ENCODE results near the gene AGBL1. TPM values are rescaled to one million over a fixed set of nuclear protein-coding genes. Genes with fewer than 3 reads are reported as not detected.

Gene AGBL1
- polyA plus RNA-seq, 1 experiment = not detected

DNA sequence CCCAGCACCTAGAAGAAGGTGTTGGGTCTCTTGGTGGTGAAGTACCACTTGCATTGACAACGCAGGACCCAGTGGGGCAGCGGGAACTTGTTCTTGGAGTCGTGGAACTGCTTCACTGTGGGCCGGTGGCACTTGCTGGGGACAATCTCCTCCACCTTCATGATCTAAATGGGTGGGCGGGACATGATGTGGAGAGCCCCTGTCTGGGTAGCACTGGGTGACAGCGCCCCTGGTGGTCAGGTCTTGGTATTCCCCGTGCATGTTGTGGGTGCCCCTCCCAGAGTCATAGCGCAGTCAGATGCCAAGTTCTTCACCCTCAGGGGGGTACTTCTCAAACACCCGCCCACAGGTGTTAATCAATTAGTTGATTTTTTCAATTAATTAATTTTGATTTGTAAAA, 60.2 kb downstream of the AGBL1 start:
- no peaks in the 10 kb centered on the region for H3K36me3 ChIP-seq (ENCODE audit: control insufficient read depth, insufficient read depth, low read length)
- ChIA-PET POLR2A (no interaction called here), CTCF (no interaction called here)
- no peak for DNase-seq (ENCODE audit: low read depth)
- TF ChIP-seq, protein P1, sequence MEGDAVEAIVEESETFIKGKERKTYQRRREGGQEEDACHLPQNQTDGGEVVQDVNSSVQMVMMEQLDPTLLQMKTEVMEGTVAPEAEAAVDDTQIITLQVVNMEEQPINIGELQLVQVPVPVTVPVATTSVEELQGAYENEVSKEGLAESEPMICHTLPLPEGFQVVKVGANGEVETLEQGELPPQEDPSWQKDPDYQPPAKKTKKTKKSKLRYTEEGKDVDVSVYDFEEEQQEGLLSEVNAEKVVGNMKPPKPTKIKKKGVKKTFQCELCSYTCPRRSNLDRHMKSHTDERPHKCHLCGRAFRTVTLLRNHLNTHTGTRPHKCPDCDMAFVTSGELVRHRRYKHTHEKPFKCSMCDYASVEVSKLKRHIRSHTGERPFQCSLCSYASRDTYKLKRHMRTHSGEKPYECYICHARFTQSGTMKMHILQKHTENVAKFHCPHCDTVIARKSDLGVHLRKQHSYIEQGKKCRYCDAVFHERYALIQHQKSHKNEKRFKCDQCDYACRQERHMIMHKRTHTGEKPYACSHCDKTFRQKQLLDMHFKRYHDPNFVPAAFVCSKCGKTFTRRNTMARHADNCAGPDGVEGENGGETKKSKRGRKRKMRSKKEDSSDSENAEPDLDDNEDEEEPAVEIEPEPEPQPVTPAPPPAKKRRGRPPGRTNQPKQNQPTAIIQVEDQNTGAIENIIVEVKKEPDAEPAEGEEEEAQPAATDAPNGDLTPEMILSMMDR (IDR thresholded peaks at IDR 0.05; ENCODE audit: insufficient read depth, low read depth, low read length) = no peak
- no peak overlapping the region for H3K4me3 ChIP-seq (ENCODE audit: low read depth, low read length)
- H3K27me3 ChIP-seq (ENCODE audit: control insufficient read depth, insufficient read depth, low read length) = no peaks in the 10 kb centered on the region

DNA sequence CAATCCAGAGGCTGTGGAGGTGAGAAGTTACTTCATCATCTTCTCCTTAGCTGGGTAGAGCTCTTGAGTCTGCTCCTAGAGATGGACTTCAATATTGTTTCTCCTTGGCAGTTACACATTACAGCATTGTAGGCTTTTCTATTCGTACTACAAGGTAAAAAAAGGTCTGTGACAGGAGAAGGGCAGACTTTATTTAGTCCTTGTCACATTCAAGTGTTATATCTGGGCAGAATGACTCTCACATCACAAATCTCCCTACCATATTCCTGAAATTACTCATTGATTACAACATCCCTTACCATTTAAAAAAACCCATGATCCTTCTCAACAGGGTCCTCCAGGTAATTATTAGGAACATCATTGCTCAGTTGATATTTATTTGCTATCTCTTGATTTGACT, 75.0 kb downstream of the AGBL1 start:
- Histone ChIP-seq H3K36me3 (ENCODE audit: control insufficient read depth, insufficient read depth, low read length) (no peaks in the 10 kb centered on the region), H3K27me3 (ENCODE audit: control insufficient read depth, insufficient read depth, low read length) (no peaks in the 10 kb centered on the region), H3K4me3 (ENCODE audit: low read depth, low read length) (no peak overlapping the region)
- ChIA-PET POLR2A (no interaction called here), CTCF (no interaction called here)
- TF ChIP-seq, protein P1 (IDR thresholded peaks at IDR 0.05; ENCODE audit: insufficient read depth, low read depth, low read length) = no peak
- DNase-seq (ENCODE audit: low read depth) = no peak

DNA sequence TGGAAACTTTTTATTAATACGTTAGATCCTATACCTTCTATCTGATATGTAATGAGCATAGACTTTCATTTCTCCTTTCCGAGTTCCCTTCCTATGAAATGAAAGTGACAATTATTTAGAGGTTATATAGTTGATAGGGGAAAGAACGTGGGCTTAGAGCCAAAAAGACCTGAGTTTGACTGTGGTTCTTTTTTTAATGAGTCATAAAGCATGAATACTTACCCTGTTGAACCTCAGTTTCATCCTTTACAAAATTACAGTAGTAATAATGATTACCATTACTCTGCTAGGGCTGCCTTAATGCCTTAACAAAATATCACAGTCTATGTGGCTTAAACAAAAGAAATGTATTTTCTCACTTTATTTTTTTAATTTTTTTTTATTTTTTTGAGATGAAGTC, 75.9 kb downstream of the AGBL1 start:
- TF ChIP-seq, protein P1 (IDR thresholded peaks at IDR 0.05; ENCODE audit: insufficient read depth, low read depth, low read length) = no peak
- Histone ChIP-seq H3K27me3 (ENCODE audit: control insufficient read depth, insufficient read depth, low read length) (no peaks in the 10 kb centered on the region), H3K4me3 (ENCODE audit: low read depth, low read length) (no peak overlapping the region), H3K36me3 (ENCODE audit: control insufficient read depth, insufficient read depth, low read length) (no peaks in the 10 kb centered on the region)
- CTCF ChIA-PET = no interaction called here
- no peak for DNase-seq (ENCODE audit: low read depth)
- POLR2A ChIA-PET = no interaction called here

DNA sequence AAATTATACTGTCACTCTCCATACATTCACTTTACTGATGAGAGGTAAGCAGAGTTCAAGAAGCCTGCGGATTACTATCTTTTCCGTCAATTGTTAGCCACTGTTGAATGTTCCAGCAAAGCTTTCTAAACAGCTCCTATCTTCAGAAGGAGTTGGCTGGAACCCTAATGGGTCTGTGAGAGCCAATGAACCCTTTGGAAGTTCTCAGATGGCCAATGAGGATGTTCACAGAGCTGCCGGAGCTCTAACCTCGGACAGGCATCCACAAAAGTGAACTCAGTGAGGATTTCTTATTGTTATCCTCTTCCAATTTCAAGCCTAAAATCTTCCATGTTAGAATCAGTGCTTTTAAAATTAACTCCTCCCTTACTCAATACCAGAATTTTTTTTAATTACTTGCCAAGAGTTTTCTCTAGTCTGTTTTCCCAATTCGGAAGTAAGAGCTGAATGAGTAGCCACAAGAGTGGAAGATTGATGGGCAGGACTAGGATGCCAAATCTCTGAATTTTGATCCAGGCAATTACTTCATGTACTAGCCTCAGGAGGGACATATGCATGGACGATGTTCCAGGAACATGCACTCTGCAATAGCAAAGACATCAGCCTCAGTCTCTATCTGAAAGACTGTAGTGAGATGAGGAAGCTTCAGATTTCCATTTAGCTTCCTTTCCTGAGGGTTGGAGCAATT, 78.1 kb downstream of the AGBL1 start:
- H3K4me3 ChIP-seq (ENCODE audit: low read depth, low read length) = no peak overlapping the region
- POLR2A ChIA-PET = no interaction called here
- CTCF ChIA-PET = no interaction called here
- H3K36me3 ChIP-seq (ENCODE audit: control insufficient read depth, insufficient read depth, low read length) = no peaks in the 10 kb centered on the region
- no peak for DNase-seq (ENCODE audit: low read depth)
- TF ChIP-seq, protein P1 (IDR thresholded peaks at IDR 0.05; ENCODE audit: insufficient read depth, low read depth, low read length) = no peak
- no peaks in the 10 kb centered on the region for H3K27me3 ChIP-seq (ENCODE audit: control insufficient read depth, insufficient read depth, low read length)

DNA sequence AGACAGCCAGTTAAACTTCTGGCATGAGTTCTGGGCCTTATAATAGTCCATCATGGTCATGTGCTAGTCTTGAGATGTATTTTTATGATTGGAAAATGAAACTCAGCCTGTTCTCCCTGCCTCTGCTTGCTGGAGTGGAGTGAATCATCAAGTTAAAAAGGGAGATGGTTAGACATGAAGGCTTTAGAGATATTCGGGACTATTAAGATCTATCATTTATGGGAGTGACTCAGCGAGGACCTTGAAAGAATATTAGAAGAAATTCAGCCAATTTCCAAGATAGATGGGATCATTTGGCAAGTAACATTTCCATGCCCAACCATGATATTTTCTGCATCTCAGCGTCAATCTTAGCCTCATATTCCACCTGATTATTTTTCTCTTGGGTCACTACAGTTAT, 79.8 kb downstream of the AGBL1 start:
- TF ChIP-seq, protein P1 (IDR thresholded peaks at IDR 0.05; ENCODE audit: insufficient read depth, low read depth, low read length) = no peak
- no peak for DNase-seq (ENCODE audit: low read depth)
- ChIA-PET POLR2A (no interaction called here), CTCF (no interaction called here)
- H3K27me3 ChIP-seq (ENCODE audit: control insufficient read depth, insufficient read depth, low read length) = no peaks in the 10 kb centered on the region
- no peaks in the 10 kb centered on the region for H3K36me3 ChIP-seq (ENCODE audit: control insufficient read depth, insufficient read depth, low read length)
- H3K4me3 ChIP-seq (ENCODE audit: low read depth, low read length) = no peak overlapping the region

All from BJ (cell line).